ENCODE data around the gene FAHD2A.

Gene FAHD2A

GRCh38 chr2:95386031-95386430, 16.5 kb upstream of the FAHD2A start:
- no peak for TF ChIP-seq CTCF (IDR thresholded peaks at IDR 0.05; ENCODE audit: low read length, missing control alignments)
- H3K4me3 ChIP-seq (replicated peaks; ENCODE audit: low read depth, low read length): no peak overlapping the region
- DNase-seq (ENCODE audit: low read depth): no peak

- no peak for TF ChIP-seq CTCF (IDR thresholded peaks at IDR 0.05; ENCODE audit: low read length, missing control alignments)
- DNase-seq (ENCODE audit: low read depth): no peak
- H3K4me3 ChIP-seq (replicated peaks; ENCODE audit: low read depth, low read length): no peak overlapping the region
Observed at GRCh38 chr2:95387358-95387757, 15.2 kb upstream of the FAHD2A start.

GRCh38 chr2:95388091-95388692, 14.3 kb upstream of the FAHD2A start:
- no peak overlapping the region for H3K4me3 ChIP-seq (replicated peaks; ENCODE audit: low read depth, low read length)
- DNase-seq (ENCODE audit: low read depth): no peak
- no peak for TF ChIP-seq CTCF (IDR thresholded peaks at IDR 0.05; ENCODE audit: low read length, missing control alignments)

GRCh38 chr2:95388856-95389244, 13.7 kb upstream of the FAHD2A start:
- no peak for DNase-seq (ENCODE audit: low read depth)
- TF ChIP-seq CTCF (IDR thresholded peaks at IDR 0.05; ENCODE audit: low read length, missing control alignments): no peak

GRCh38 chr2:95389245-95390119, 13.0 kb upstream of the FAHD2A start:
- peak; percentile 70 for DNase-seq (ENCODE audit: low read depth)

More at GRCh38 chr2:95388856-95389244, 13.7 kb upstream of the FAHD2A start:
- H3K4me3 ChIP-seq (replicated peaks; ENCODE audit: low read depth, low read length): no peak overlapping the region

GRCh38 chr2:95390272-95390880, 12.1 kb upstream of the FAHD2A start:
- TF ChIP-seq CTCF (IDR thresholded peaks at IDR 0.05; ENCODE audit: low read length, missing control alignments): no peak
- no peak for DNase-seq (ENCODE audit: low read depth)
- H3K4me3 ChIP-seq (replicated peaks; ENCODE audit: low read depth, low read length): no peak overlapping the region

More at GRCh38 chr2:95389245-95390119, 13.0 kb upstream of the FAHD2A start:
- TF ChIP-seq CTCF (IDR thresholded peaks at IDR 0.05; ENCODE audit: low read length, missing control alignments): peak; percentile 88
- H3K4me3 ChIP-seq (replicated peaks; ENCODE audit: low read depth, low read length): no peak overlapping the region

All from fibroblast of pulmonary artery (primary cell).